ENCODE results near the gene NGEF.

Gene NGEF

DNA sequence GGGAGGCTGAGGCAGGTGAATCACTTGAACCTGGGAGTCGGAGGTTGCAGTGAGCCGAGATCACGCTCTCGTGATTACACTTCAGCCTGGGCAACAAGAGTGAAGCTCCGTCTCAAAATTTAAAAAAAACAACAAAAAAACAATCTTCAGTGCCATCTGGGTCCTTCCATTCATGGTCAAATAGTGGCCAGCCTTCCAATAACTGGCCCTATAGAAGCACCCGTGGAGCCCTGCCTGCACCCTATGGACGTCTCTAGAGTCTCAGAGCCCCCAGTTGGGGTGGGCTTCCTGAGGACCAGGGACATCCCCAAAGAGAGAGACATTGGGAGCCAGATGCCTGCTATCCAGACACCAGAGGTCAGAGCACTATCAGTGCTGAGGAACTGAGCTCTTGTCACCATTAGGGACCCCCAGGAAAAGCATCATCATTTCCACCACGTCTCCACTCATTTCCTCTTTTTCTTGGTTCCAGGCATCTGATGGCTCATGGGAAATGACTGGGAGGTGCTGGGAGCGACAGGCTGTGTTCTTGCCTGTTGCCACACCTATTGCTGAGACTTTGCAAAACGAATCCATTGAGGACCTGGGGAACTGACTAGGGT, 28.8 kb upstream of the NGEF start:
- no peak for DNase-seq

DNA sequence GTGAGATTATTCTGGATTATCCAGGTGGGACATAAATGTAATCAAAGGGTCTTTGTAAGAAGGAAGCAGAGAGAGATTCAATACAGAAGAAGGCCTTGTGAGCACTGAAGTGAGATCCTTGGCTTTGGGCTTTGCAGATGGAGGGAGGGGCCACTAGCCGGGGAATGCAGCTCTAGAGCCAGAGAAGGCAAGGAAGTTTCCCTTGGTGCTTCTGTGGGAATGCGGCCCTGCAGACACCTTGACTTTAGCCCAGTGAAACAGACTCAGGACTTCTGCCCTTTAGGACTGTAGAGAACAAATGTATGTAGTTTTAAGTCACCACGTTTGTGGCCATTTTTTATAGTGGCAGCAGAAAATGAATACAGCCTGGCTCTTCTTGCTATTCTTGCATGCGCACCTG, 27.5 kb upstream of the NGEF start:
- DNase-seq = no peak

GRCh38 chr2:233039846-233040530, 26.9 kb upstream of the NGEF start:
- DNase-seq = no peak

GRCh38 chr2:233039212-233039845, 26.3 kb upstream of the NGEF start:
- DNase-seq = no peak

GRCh38 chr2:233037078-233037477, 24.0 kb upstream of the NGEF start:
- DNase-seq = no peak

DNA sequence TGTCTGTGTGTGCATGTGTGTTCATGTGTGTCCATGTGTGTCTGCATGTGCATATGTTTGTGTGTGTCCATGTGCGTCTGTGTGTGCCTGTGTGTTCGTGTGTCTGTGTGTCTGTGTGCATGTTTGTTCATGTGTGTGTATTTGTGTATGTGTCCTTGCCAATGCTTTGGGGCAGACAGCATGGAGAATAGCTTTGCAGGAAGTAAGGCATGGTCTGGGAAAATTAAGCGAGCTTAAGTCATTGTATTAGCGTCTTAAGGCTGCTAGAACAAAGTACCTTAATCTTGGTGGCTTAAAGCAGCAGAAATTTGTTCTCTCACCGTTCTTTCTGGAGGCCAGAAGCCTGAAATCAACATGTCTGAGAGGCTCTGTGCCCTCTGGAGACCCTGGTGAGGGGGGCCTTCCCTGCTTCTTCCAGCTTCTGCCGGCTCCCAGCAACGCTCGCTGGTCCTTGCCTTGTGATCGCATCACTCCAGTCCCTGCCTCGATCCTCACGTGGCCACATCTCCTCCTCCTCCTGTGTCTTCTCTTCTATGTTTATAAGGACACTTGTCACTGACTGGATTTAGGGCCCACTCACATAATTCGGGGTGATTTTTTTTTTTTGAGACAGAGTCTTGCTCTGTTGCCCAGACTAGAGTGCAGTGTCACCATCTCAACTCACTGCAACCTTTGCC, 23.2 kb upstream of the NGEF start:
- no peak for DNase-seq

- DNase-seq = no peak
Measured at GRCh38 chr2:233035426-233036161, 22.5 kb upstream of the NGEF start.

GRCh38 chr2:233034091-233034882, 21.2 kb upstream of the NGEF start:
- DNase-seq = no peak

- no peak for DNase-seq
Measured at GRCh38 chr2:233033672-233034071, 20.6 kb upstream of the NGEF start.

DNA sequence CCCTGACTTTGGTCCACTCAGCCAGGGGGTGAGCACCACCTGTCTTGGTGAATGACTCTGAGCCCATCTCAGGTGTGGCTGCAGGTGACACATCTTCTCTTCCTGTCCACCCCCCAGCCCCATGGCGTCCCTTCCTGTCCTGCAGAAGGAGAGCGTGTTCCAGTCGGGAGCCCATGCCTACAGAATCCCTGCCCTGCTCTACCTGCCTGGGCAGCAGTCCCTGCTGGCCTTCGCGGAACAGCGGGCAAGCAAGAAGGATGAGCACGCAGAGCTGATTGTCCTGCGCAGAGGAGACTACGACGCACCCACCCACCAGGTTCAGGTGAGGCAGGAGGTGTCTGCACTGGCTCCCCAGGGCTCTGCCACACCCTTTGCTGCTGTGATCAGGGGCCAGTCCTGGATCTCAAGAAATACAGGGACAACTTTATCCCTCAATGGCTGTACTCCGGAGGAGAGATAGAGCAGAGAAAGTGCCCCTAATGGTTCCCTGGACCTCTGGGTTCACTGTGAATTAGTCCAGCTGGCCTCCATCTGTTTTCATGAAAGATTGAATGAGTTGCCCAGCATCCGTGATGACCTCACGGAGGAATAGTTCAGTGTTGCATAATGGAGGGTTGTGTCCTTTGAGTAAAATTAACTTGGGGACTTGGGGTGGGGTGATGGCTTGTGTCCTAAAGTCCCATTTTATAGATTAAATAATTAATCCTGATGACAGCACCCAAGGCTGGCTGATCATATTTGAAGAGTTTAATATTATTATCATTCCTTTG, 19.7 kb upstream of the NGEF start, which contains the start of gene NEU2:
NEU2 (plus strand) TSS at position 122 of the 770 bp plus-strand sequence; CDS start at position 122, 0 bp downstream.
- no peak for DNase-seq

DNA sequence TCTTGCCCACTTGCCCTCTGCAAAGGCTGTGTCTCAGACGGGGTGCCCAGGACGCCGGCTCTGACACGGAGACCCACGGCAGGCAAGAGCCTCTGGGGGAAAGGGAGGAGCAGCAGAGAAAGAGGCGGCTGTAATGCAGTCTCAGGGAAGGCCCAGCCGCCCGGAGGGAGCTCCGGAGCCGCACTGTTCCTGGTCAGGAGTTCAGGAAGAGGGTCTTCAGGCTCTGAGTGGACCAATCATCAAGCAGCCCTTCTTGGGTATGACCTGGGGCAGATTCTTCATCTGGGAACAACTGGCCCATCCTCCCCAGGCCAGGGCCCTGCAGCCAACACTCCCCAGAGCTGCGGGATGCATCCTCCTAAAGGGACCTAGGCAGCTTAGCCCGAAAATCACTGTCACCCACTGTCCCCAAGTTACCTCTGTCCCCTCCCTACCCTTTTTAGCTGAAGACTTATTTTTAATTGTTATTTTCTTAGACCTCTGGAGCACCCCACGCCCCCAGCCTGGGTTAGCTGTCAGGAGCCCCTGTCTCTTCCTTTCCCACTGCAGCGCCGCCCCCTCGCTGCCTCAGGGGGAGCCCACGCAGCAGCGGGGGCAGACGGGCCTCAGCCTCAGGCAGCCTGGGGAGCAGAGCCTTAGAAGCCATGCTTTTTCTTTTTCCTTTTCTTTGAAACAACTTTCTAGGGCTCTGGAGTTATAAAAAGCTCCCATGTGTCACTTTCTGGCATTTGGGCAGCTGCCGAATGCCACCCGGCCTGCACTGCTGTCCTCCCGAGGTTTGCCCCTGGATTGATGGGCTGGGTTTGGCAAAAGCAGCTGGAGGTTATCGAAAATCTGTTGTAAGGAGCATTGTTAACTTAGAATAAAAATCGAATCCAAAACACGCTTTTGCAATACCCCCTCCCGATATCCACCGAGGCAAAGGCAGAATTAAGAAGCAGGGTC, 18.8 kb upstream of the NGEF start:
- no peak for DNase-seq

- DNase-seq = no peak
Measured at GRCh38 chr2:233029321-233029720, 16.3 kb upstream of the NGEF start.

GRCh38 chr2:233026198-233026813, 13.2 kb upstream of the NGEF start:
- no peak for DNase-seq

DNA sequence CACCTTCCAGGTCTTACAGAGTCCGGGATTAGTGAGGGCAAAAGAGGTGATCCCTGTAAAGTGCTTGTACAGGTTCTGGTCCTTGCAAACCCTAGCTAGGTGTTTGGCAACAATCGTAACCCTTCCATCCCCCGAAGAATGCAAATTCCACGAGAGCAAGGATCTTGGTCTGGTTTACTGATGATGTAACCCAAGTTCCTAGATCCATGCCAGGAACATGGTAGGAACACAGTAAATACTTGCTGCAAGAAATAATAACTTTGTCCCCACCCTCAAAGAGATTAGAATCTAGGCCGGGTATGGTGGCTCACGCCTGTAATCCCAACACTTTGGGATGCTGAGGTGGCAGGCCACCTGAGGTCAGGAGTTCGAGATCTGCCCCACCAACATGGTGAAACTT, 12.7 kb upstream of the NGEF start:
- no peak for DNase-seq

GRCh38 chr2:233023761-233024410, 10.8 kb upstream of the NGEF start:
- DNase-seq = no peak

DNA sequence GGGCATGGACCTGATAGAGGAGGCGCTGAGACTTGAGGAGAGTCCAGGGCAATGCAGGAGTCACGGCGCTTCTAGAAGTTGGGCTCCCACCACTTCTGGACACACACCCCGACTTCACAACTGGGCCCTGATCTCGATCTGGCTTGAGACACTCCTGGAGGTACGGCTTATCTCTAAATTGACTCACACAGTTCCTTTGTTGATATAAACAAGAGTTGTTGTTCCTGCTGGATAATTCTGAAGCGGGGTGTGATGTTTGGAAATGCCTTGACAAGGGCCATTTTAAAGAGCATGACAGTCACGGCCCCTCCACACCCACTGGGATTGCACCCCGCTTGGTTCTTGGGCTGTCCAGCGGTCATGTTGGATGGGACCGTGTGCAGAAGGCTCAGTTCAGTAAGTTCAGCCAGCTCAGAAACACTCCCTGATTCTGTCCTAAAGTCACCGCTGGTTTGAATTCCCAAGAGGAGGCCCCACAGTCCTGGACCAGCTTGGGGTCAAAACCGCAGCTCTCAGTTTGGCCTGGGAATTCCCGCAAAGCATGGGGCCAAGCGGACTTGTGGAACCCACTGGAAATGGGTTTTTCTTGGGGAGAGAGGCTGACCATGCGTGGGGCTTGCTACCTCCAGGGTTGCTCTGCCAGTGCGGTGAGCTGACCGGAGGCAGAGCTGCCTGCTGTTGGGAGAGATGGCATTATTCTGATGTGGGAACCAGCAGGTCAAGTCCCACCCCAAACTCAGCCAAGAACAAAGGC, 10.1 kb upstream of the NGEF start:
- DNase-seq = no peak

GRCh38 chr2:233022561-233022960, 9.5 kb upstream of the NGEF start:
- DNase-seq = no peak

- no peak for DNase-seq
Measured at GRCh38 chr2:233021771-233022170, 8.7 kb upstream of the NGEF start.

All from NCI-H1436 treated with DMSO at 0.1 percent for 48 hours (cell line).